COR-L47 (cell line): ENCODE measurements around the gene TCF19.
A peak's percentile ranks its signal among the peaks of the same experiment; 100 is the strongest.

Source experiments
- DNase-seq: peaks from one replicate; lab custom pipeline; 2025; lab: John Stamatoyannopoulos, UW

The TCF19 gene, protein sequence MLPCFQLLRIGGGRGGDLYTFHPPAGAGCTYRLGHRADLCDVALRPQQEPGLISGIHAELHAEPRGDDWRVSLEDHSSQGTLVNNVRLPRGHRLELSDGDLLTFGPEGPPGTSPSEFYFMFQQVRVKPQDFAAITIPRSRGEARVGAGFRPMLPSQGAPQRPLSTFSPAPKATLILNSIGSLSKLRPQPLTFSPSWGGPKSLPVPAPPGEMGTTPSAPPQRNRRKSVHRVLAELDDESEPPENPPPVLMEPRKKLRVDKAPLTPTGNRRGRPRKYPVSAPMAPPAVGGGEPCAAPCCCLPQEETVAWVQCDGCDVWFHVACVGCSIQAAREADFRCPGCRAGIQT

DNA sequence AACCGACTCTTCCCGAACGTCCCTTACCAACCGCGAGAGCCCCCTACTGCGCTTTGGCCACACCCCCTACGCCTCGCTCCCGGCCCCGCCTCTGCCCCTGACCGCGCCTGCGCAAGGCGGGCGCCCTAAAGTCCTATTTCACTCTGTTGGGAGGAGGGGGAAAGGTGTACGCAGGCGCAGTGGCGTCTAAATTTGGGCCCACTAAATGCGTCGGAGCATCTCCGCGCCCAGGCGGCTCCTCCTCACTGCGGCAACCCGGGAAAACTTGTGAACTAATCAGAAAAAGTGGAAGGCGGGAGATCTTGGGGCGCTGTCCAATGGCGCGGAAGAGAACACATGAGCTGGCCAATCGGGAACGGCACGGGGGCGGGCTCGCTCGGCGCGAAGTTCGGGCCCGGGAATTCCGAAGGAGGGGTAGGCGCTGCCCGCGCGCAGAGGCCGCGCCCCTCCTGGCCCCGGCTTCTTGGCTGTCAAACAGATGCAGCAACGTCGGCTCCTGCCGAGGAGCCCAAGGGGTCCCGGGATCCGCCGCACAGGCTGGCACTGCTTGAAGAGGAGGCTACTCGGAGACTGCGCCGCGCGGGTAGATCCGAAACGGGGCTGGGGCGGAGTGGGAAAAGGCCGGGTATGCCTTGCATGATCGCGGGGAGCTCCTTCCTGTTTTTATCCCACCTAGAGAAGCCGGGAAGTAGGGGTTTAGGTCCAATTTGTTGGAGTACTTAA, at the start of gene TCF19:
TSS of gene TCF19 (plus strand) at position 450 of the 723 bp plus-strand sequence. CDS start 881 bp downstream, outside the sequence.
- DNase-seq: peak; percentile 99

DNA sequence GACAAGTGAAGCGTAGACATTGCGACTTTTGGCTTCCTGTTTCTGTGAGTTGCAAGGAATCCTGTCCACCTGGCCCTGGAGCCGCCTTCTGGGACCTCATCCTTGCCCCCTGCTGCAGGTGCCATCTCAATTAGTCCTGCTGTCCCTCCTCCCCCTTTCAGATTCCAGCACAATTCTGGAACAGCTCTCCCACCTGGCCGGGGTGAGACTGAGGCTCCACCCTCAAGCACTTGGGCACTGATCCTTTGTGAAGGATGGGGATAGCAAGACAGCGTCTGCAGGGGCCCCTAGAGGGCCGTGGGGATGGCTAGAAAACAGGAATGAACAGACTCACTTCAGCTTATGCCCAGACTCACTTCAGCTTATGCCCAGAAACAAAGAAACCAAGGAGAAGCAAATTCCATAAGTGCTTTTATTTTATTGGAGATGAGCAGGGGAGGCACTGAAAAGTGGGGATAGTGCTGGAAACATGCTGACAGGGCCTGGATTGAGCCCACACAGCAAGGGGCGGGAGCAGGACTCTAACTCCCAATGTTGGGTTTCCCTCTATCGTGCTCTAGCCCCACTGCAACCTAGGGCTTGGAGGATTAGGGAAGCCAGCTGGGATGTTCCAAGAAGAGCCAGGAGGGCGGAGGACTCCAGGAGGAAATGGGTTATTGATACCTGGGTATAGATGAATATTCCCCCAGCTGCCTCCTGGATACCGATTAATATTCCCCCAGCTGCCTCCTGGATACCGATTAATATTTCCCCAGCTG, 47.4 kb upstream of the TCF19 start:
- DNase-seq: no peak

DNA sequence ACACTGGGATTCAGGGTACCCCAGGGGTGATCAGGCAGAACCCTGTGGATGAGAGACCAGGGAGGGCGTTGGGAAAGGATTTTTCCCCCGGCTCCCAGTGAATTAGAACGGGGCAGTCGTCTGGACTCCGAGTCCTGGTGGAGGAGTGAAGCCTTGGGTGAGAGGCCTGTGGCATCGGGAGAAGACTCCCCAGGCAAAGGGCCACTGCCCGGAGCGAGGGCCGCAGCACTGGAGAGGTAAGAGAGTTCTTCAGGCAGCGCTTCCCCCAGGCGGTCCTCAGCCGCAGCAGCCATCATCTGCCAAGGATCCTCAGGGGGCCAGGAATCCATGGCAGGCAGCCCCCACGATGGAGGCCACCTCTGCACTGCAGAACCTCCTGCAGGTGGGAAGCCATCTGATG, 46.7 kb upstream of the TCF19 start:
- DNase-seq: no peak

DNA sequence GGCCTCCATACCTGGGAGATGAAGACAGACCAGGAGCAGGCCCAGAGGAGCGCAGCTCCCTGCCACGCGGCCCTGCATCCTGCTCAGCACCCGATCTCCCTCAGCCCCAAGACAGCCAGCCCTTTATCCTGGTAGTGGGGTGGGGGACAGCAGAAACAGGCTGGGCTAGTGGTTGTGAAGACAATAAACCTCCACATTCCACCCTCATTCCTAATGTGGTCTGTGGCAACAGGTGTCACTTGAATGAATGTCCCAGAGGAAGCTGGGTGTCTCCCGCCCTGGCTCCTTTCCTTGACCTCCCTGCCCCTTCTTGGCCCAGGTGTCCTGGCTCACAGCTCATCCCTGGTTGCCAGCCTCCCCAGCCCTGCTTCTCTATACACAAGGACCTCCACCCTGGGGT, 45.9 kb upstream of the TCF19 start, which contains the start of gene C6orf15:
TSS of gene C6orf15 (minus strand) at position 98 of the 400 bp plus-strand sequence. CDS start at position 78, 20 bp downstream.
- no peak for DNase-seq

DNA sequence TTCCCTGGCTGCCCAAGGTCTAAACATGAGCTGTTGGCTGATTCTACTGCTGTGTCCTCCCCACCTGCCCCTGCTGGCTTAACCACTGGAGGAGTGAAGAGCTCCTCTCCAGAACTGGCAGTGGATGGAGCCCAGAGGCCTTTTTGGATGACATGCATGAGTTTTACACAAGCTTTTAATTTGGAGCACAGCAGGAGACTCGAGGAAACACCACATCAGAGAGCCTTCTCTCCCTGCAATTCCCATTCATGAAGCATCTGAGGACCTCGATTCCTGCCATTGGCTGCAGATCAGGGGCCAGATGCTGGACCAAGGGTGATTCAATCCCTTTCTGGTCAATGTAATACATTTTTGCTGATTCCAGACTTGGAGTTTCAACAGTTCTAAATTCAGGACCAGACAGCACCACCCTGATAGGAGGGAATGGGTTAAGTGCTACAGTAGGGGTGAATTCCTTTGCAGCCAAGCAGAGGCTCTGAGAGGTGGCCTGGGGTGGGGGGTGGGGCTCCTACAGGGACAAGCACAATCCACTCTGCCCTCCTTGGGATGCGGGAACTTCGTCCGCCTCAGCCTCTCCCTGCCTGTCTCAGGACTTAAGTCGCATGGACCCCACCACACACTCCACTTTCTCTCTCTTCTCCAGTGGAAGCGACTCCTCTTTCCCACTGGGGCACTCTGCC, 44.4 kb upstream of the TCF19 start:
- no peak for DNase-seq

DNA sequence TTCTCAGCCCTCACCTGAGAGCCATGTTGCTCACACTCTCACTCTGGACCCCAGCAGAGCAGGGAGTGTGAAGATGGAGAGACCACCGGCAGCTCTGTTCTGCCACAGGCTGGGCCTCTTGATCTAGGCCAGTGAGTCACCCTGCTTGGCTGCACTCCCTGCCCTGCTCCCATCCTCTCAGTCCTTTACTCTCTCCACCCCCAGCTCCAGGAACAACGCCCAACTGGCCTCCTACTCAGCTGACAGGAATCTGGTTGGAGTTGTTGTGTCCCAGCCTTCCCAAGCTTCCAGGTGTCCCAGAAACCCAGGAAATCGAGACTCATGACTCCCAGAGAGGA, 43.9 kb upstream of the TCF19 start, which contains the start of gene PSORS1C1:
TSS of gene PSORS1C1 (plus strand) at position 260 of the 338 bp plus-strand sequence. CDS start 14,833 bp downstream, outside the sequence.
- DNase-seq: no peak

DNA sequence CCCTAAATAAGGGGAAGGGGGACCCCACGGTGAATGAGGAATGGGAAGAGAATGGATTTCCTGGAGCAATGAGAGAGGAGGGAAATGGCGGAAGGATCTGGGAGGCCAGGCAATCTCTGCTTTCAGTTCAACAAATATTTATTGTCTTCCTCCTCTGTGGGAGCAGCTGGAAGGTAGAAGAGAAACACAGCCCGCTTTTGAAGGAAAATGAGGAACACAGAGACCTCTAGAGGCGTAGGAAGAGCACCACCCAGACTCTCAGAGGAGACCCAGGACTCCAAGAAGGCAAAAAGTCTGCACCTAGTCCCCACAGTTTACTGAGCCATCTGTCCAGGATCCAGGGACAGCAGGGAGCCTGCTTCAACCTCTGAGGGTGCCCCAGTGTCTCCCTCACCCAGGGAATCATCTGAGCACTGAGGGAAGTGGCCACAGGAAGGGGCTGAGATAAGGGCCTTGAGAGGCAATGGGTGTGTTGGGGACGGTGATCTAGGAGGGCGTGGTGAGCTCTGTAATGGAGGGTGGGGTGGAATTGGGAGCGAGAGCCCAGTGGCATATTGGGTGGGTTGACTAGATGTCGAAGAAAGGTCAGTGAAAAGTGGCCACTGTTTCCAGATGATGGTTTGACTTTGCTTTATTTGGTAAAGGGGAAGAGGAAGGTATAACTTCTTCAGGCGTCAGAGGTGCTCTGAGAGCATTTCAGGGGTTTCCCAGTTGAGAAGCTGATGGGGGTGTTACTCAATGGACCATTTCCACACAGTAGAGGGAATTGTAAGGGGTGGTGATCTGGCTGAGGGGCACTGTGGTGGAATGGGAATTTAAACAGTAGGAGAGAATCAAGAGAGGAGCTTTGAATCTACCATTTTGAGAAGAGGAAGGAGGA, 43.2 kb upstream of the TCF19 start:
- DNase-seq: no peak

DNA sequence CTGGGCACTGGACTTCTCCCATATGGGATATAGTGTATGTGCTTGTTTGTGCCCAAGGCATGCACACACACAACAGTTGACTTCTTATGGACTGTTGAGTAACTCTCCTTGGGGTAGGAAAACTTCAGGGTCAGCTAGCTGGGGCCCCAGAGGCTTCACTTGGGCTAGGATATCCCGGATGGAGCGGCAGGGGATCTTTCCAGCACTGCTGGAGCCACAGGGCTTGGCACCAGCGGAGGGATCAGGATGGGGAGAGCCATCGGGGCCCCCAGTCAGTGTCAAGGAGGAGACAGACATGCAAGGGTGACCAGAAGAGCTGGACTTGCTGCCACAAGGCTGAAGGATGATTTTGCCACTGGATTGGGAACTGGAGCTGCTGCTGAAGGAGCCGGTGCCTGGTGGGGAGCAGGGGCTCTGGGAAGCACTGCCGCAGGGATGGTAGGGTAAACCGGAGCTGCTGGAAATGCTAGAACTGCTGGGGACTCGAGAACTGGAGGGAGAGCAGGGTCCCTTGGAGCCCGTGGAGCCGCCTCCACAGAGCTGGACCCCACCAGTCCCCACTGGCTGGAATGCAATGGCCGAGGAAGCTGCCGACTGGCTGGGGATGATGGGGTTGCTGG, 42.3 kb upstream of the TCF19 start:
- DNase-seq: no peak

DNA sequence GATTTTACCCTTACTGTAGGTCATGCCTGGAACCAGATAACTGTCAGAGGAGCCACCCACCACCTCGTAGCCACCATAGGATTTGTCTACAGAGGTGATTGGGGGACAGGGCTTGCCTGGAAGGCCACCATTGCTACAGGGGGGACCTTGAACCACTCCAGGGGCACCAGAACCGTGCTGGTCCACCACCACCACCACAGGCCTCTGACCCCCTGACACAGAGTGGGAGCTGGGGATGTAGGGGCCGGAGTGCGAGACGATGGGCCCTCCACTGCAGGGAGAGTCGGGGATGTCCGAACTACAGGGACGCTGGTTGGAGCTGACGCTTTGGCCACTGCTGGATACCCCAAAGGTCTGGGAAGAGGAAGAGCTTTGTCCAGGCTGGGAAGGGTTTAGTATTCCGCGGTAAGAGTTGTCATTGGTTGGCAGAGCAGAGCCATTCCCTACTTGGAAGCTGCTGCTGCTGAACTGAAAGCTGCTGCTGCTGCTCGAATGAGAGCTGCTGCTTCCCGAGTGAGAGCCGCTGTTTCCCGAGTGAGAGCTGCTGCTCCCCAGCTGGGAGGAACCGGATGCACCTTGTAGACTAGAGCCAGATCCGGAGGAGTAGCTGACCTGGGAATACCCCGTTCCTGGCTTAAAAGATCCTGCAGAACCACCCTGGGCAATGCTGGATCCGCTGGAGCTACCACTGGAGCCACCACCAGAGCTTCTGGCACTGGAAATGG, 41.6 kb upstream of the TCF19 start:
- no peak for DNase-seq

DNA sequence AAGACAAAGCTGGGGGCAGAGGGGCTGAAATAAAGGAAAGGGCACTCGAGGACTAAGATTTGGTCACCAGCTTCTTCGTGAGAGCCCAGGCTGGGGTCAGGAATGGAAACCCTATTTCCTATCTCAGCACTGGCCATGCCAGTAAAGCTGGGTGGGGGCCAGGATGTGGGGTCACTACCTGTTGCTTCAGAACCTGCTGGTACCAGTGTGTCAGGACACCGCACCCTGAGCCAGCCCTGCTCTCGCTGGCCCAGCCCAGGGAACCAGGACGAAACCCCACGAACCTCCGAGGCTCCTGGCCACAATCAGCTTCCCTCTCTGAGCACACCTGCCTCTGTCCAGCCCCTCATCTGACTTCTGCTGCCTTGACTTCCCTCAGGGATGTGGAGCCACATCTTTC, 40.2 kb upstream of the TCF19 start:
- DNase-seq: no peak

DNA sequence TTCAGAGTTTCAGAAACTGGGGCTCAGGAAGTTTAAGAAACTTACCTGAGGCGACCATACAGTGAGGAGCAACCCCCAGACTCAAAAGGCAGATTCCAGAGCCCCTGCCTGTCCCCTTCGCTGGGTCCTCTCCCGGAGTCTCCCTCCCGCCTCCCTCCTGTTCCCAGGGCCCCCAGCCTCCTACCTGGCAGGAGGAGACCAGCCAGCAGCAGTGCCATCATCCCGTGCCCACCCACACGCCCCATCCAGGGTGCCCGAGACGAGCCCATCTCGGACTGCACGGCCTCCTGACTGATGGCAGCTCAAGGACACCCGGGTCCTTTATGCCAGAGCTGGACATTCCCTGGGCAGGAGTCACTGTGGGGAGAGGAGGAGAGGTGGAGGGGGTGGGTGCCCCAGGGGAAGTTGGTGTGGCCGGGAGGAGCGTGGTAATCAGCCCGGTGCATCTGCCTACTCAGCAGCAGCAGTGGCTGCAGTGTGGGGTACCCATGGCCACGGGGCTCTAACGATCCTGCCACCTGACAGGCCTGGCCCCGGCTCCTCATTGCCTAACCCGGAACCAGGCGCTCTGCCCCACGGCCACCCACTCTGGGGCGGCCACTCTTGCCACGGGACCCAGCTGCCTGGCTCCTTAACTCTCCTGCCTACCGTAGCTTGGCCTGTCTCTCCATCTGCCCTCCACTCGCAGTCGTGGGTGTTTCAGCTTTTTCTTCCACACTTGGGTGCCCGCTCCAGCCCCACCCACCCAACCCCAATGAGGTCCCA, 38.1 kb upstream of the TCF19 start, which contains the start of gene CDSN:
TSS of gene CDSN (minus strand) at position 296 of the 765 bp plus-strand sequence. CDS start at position 269, 27 bp downstream.
- DNase-seq: no peak

DNA sequence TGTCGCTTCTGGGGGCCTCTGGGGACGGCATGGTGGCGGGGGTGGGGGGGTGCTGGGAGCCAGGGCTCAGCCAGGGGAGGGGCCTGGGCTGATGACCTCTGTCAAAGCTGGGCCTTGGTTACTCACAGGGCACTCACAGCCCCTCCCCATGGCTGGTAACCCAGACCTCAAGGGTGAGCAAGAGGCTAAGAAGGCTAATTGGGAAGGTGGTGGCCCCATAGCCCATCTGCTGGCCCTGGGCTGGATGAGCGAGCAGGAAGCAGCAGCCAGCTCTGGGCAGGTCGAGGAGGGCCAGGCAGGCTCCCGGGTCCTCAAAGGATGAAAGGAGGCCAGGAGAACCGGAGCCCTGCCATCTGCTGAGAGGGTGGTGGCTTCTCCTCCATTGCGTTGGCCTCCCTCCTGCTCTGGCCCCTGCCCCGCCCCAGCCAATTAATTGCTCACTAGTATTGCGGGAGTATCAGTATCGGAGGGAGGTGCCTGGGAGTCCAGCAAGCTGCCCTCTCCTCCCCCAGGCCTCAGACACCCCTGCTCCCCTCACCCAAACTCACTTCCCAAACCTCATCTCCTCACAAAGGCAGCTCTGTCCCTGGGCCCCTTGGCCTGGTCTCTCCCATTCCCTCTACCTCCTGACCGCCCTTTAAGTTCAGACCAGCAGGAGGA, 37.1 kb upstream of the TCF19 start:
- no peak for DNase-seq

DNA sequence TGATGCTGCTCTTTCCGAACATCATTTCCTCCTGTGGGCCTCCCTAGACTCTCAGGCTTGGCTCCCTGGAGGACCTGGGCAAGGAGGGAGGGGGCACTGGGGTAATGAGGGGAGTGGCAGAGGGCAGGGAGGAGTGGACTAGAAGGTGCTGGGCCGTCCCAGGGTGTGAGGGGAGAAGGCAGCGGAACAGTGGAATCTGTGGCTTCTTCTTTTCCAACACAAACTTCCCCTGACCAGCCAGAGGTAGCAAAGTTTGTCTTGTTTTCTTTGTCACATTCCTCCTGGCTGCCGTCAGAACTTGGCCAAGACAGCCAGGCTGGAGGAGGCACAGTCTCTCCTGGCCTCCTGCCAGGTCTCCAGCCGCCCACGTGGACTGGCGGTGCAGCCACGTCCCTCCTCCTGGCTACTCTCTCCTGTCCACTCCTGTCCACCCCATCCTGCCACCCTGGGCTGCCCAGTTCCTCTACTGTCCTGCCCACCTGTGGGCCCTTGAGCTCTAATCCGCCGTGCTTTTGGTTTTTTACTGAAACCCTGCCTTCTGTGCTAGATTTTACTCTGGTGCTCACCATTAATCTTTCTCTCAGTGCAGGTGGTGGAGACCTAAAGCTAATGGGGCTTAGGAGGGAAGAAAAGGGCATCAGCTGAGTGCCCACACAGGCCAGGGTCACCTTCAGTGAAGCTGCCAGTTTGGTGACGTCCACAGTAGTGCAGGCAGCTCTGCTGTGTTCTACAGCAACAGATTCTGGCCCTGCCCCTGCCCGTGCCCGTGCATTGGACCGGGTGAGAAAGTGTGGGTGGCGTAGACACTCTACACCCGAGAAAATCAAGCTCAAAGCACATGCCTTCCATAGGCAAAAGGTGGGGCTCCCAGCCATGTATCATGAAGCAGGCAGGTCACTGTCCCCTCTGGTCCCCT, 35.3 kb upstream of the TCF19 start:
- no peak for DNase-seq

DNA sequence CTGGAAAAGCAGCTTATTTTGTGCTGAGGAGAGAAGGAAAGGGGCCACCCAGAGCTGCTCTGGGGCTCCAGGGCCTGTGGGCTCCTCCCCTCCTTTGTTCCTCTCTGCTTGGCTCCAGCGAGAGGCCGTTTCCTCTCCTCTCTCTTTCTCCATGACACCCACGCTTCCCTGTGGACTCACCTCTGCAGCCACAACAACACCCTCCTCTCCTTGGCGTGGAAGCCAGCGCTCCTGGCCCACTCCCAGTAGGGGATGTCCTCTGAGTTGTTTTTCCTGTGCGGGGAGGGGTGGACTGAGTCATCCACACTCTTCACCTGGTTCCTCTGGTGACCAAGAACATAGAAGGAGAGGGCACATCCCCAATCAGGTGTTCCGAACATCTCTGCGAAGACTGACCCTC, 33.2 kb upstream of the TCF19 start:
- DNase-seq: peak; percentile 68

DNA sequence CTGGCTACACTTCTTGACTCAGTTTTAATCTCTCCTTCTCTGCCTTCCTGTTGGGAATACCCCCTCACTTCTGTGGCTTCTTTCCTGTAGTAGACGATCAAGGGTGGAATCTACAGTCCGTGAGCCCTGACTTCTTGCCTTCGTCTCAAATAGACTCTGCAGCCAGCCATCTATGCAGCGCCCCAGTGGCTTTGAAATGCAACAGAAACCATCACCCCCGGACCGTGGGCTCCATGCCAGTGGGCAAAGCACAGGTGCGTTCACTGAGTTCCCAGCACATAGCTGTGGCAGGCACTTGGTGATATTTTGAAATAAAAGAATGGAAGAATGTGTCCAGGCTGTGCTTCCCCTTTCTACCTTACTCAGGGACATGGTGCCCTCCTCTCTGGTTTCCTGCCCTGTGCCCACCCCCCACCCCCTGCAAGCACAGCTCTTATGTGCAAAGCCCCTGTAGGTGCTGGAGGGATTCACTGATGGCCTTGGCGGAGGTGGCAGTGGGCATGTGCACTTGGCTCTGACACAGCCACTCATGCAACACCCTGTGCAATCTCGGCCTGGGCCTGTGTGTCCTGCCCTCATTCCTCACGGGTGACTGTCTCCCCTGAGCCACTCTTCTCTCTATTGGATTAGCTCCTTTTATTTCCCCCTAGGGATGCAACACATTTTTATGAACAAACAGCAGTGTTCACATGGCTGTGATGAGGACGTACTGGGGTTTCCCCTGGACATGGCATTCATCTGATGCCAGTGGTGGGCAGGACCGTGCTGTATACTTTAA, 32.6 kb upstream of the TCF19 start:
- no peak for DNase-seq

DNA sequence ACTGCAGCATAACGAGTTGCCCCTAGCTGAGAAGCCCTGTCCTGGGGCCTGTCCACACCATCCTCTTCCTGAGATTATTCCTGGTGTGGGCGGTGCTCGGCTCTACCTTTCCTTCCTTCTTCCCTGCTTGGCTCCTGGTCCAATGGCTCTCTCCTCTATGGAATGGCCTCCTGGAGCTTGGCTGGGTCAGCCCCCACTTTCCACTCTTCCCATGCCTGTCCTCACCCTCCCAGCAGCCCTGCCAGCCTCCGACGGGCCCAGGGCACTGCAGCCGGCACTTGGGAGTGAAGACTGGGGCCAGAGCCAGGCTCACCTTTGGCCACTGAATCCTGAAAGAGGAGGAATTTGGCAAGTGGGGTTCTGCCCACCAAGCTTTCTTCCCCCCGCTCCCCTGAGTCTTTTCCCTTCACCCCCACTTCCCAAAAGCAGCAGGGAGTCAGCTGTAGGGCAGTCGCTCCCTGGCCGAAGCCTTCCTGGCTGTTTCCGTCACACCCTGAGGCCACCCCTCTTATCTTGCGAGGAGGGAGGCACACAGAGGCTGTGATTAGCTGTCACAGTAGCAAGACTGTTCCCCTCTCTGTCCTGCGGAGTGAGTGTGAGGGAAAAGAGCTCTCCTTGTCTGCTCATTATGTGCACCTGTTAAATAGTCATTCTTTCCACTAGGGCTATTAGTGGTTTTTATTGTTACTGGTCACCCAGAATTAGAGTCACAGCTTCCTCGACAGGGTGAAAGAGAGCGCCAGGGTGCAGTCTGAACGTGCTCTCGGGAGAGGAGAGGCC, 31.8 kb upstream of the TCF19 start:
- DNase-seq: no peak
